Endodermal cell (in vitro differentiated cells): ENCODE data around the gene SUPT5H. TPM values are rescaled to one million over a fixed set of nuclear protein-coding genes. Genes with fewer than 3 reads are reported as not detected.

ENCODE experiments used
- DNase-seq: peaks from one replicate; pipeline ENCODE4 v3.0.0-alpha.2; 2017
- H3K27ac ChIP-seq: 2 replicates; pipeline ENCODE4 v1.5.1; 2013; ENCODE audit warnings: mild to moderate bottlenecking, low read depth, low read length, moderate library complexity
- H3K27me3 ChIP-seq: 2 replicates; pipeline ENCODE4 v1.6.1; 2013; ENCODE audit warnings: mild to moderate bottlenecking, low read length, moderate library complexity; ENCODE audit not compliant: insufficient read depth, control insufficient read depth, poor library complexity, severe bottlenecking
- H3K36me3 ChIP-seq: 2 replicates; pipeline ENCODE4 v1.7.0; 2013; ENCODE audit warnings: mild to moderate bottlenecking, low read length, moderate library complexity; ENCODE audit not compliant: control insufficient read depth, insufficient read depth
- H3K4me1 ChIP-seq: one replicate; pipeline ENCODE4 v1.7.0; 2013; ENCODE audit warnings: low read length; ENCODE audit not compliant: control insufficient read depth, insufficient read depth
- H3K4me3 ChIP-seq: 2 replicates; pipeline ENCODE4 v1.5.1; 2013; ENCODE audit warnings: mild to moderate bottlenecking, low read length, moderate library complexity
- H3K9ac ChIP-seq: 2 replicates; pipeline ENCODE4 v1.6.1; 2013; ENCODE audit warnings: mild to moderate bottlenecking, low read length, moderate library complexity; ENCODE audit not compliant: poor library complexity, severe bottlenecking; ENCODE audit errors: extremely low read depth
- H3K9me3 ChIP-seq: 2 replicates; pipeline ENCODE4 v1.6.1; 2013; ENCODE audit warnings: mild to moderate bottlenecking, low read length, moderate library complexity; ENCODE audit not compliant: control insufficient read depth
- H3K27ac Mint-ChIP-seq: 2 replicates; pipeline ENCODE4 v1.8.0; 2020; ENCODE audit warnings: mixed read lengths
- H3K27me3 Mint-ChIP-seq: 2 replicates; pipeline ENCODE4 v1.8.0; 2021; ENCODE audit warnings: mild to moderate bottlenecking, mixed read lengths; ENCODE audit not compliant: insufficient read depth
- H3K36me3 Mint-ChIP-seq: 2 replicates; pipeline ENCODE4 v1.8.0; 2020; ENCODE audit warnings: low read depth, mixed read lengths
- H3K4me1 Mint-ChIP-seq: 2 replicates; pipeline ENCODE4 v1.8.0; 2020; ENCODE audit warnings: mixed read lengths
- H3K4me3 Mint-ChIP-seq: 2 replicates; pipeline ENCODE4 v1.8.0; 2020; ENCODE audit warnings: mild to moderate bottlenecking, moderate library complexity, mixed read lengths
- H3K9me3 Mint-ChIP-seq: 2 replicates; pipeline ENCODE4 v1.8.0; 2020; ENCODE audit warnings: mild to moderate bottlenecking, mixed read lengths
- WGBS, 2 experiments: methylation state at CpG; one replicate each; pipeline versions ENCODE4 v1.1.5 to v1.1.7; 2013; ENCODE audit warnings: missing lambda C conversion rate in 2 of 2, mixed read lengths in 1 of 2; ENCODE audit not compliant: insufficient coverage in 1 of 2, insufficient read length in 1 of 2; 5-methylcytosine and 5-hydroxymethylcytosine counted together
- total RNA-seq, 2 donors: library from RNA; stranded (reverse); fragmentation: NEBNext Ultra II Directional in 1 of 2; extraction: Animal tissue kit (Norgen Biotek cat#: 25700) in 1 of 2; gene quantifications; 2 replicates in 1 of 2; 3 replicates in 1 of 2; pipeline ENCODE4 v1.2.1, GENCODE V29; 2021
- TF ChIP-seq, protein P1 (sequence below): fragments of 200-600 bp; sonication (generic); conservative IDR thresholded peaks from 2 replicates; pipeline ENCODE4 v1.5.0; 2021; ENCODE audit warnings: antibody characterized with exemption, mild to moderate bottlenecking

The SUPT5H gene
- total RNA-seq, 2 donors from 2014 or later, result 130 to 139 TPM

DNA sequence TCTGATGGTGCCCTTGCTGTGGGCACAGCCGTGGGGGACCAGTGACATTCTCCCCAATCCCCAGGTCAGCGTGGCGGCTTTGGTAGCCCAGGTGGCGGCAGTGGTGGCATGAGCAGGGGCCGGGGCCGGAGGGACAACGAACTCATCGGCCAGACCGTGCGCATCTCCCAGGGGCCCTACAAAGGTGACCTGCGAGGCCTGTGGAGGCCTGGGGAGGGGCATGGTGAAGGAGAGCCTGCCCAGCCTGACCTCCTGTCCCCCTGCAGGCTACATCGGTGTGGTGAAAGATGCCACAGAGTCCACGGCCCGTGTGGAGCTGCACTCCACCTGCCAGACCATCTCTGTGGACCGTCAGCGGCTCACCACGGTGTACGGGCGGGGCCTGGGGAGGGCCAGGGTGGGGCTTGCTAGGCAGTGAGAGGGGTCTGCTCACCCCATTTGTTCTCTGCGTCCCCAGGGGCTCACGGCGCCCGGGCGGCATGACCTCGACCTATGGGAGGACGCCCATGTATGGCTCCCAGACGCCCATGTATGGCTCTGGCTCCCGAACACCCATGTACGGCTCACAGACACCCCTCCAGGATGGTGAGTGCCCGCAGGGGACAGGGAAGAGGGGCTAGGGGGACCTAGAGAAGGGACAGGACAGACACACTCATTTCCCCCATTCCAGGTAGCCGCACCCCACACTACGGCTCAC, 27.5 kb downstream of the SUPT5H start:
- H3K9me3 ChIP-seq, result no peaks in the 10 kb centered on the region
- no peaks in the 10 kb centered on the region for H3K4me1 Mint-ChIP-seq
- H3K9ac ChIP-seq, result no peak overlapping the region
- peaks cover 81% of the 10 kb centered on the region for H3K36me3 ChIP-seq
- H3K4me3 Mint-ChIP-seq, result no peak overlapping the region
- no peak overlapping the region for H3K27ac ChIP-seq
- no peaks in the 10 kb centered on the region for H3K4me1 ChIP-seq
- no peaks in the 10 kb centered on the region for H3K9me3 Mint-ChIP-seq
- TF ChIP-seq, protein P1, sequence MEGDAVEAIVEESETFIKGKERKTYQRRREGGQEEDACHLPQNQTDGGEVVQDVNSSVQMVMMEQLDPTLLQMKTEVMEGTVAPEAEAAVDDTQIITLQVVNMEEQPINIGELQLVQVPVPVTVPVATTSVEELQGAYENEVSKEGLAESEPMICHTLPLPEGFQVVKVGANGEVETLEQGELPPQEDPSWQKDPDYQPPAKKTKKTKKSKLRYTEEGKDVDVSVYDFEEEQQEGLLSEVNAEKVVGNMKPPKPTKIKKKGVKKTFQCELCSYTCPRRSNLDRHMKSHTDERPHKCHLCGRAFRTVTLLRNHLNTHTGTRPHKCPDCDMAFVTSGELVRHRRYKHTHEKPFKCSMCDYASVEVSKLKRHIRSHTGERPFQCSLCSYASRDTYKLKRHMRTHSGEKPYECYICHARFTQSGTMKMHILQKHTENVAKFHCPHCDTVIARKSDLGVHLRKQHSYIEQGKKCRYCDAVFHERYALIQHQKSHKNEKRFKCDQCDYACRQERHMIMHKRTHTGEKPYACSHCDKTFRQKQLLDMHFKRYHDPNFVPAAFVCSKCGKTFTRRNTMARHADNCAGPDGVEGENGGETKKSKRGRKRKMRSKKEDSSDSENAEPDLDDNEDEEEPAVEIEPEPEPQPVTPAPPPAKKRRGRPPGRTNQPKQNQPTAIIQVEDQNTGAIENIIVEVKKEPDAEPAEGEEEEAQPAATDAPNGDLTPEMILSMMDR, result no peak
- WGBS, 2 experiments, result 94 to 98% methylated on average over 25 to 32 of the region's 32 CpGs
- H3K27ac Mint-ChIP-seq, result no peak overlapping the region
- peaks cover 75% of the 10 kb centered on the region for H3K36me3 Mint-ChIP-seq
- no peaks in the 10 kb centered on the region for H3K27me3 ChIP-seq
- no peaks in the 10 kb centered on the region for H3K27me3 Mint-ChIP-seq
- H3K4me3 ChIP-seq, result no peak overlapping the region
- no peak for DNase-seq

DNA sequence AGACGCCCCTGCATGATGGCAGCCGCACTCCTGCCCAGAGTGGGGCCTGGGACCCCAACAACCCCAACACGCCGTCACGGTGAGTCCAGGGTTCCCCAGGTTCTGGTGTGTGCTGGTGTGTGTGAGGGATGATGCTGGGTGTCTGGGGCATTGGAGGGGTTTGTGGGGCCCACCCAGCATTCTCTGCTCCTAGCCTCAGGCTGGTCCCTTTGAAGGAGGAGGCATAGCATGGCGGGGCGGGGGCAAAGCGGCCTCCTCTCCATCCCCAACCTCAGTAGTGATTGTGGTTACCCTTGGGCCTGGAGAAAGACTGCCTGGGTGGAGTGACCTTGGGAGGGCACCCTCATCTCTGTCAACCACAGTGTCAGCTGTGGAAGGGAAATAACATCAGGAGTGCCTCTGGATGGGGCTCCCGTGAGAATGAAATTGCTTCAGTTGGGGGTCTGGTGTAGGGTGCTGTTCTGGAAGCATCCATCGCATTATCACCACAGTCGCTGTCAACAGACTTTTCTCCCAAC, 28.1 kb downstream of the SUPT5H start:
- DNase-seq, result no peak
- no peak overlapping the region for H3K27ac Mint-ChIP-seq
- 96 to 100% methylated on average over 5 to 11 of the region's 11 CpGs for WGBS, 2 experiments
- peaks cover 75% of the 10 kb centered on the region for H3K36me3 ChIP-seq
- no peaks in the 10 kb centered on the region for H3K9me3 Mint-ChIP-seq
- no peak overlapping the region for H3K4me3 ChIP-seq
- H3K4me3 Mint-ChIP-seq, result no peak overlapping the region
- no peaks in the 10 kb centered on the region for H3K4me1 Mint-ChIP-seq
- H3K36me3 Mint-ChIP-seq, result peaks cover 71% of the 10 kb centered on the region
- H3K9me3 ChIP-seq, result no peaks in the 10 kb centered on the region
- TF ChIP-seq, protein P1, result no peak
- H3K27ac ChIP-seq, result no peak overlapping the region
- H3K4me1 ChIP-seq, result no peaks in the 10 kb centered on the region
- no peaks in the 10 kb centered on the region for H3K27me3 ChIP-seq
- H3K9ac ChIP-seq, result no peak overlapping the region
- H3K27me3 Mint-ChIP-seq, result no peaks in the 10 kb centered on the region

DNA sequence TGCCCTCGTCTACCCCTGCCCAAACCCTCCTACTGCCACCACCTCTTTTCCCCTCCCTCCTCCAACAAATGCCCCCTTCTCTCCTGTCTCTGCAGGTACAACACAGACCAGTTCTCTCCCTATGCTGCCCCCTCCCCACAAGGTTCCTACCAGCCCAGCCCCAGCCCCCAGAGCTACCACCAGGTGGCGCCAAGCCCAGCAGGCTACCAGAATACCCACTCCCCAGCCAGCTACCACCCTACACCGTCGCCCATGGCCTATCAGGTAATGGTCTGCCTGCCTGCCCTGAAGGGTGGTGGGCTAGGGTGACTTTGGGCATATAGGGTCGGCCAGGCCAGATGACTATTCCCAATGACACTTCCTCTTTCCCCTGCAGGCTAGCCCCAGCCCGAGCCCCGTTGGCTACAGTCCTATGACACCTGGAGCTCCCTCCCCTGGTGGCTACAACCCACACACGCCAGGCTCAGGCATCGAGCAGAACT, 28.8 kb downstream of the SUPT5H start:
- no peaks in the 10 kb centered on the region for H3K9me3 Mint-ChIP-seq
- Histone ChIP-seq H3K36me3 (peaks cover 68% of the 10 kb centered on the region), H3K9me3 (no peaks in the 10 kb centered on the region), H3K27ac (no peak overlapping the region), H3K4me3 (no peak overlapping the region), H3K4me1 (no peaks in the 10 kb centered on the region), H3K27me3 (no peaks in the 10 kb centered on the region), H3K9ac (no peak overlapping the region)
- no peaks in the 10 kb centered on the region for H3K4me1 Mint-ChIP-seq
- peak; percentile 96 for DNase-seq
- WGBS, 2 experiments, result 68 to 76% methylated on average over 7 to 9 of the region's 9 CpGs
- H3K36me3 Mint-ChIP-seq, result peaks cover 64% of the 10 kb centered on the region
- H3K27ac Mint-ChIP-seq, result peak overlapping the region; percentile 61
- TF ChIP-seq, protein P1, result peak; percentile 94
- H3K27me3 Mint-ChIP-seq, result no peaks in the 10 kb centered on the region
- H3K4me3 Mint-ChIP-seq, result no peak overlapping the region
